GM19455 (cell line): ENCODE data around the gene NDUFC2.
"Not testable (repeated sequence)": the region's sequence is repeated elsewhere in the genome, so short reads cannot be mapped to it uniquely, and the experiment has no call there.

ENCODE experiments used
- ATAC-seq: cut with Tn5 transposase; IDR thresholded peaks from one replicate; pipeline ENCODE4 v1.9.1; 2021; ENCODE audit not compliant: unreplicated experiment

The NDUFC2 gene

GRCh38 chr11:78032090-78032489 lies 47.6 kb downstream of the NDUFC2 start:
- ATAC-seq, result no peak

GRCh38 chr11:78031629-78032028 lies 48.0 kb downstream of the NDUFC2 start:
- no peak for ATAC-seq

GRCh38 chr11:78030429-78031325 lies 49.0 kb downstream of the NDUFC2 start:
- ATAC-seq, result no peak

GRCh38 chr11:78028423-78028822 lies 51.2 kb downstream of the NDUFC2 start:
- not testable (repeated sequence) for ATAC-seq

- ATAC-seq, result no peak
Measured at GRCh38 chr11:78027759-78028158, 51.9 kb downstream of the NDUFC2 start.

GRCh38 chr11:78025378-78025777 lies 54.3 kb downstream of the NDUFC2 start:
- ATAC-seq, result no peak

GRCh38 chr11:78023426-78023825 lies 56.2 kb downstream of the NDUFC2 start:
- no peak for ATAC-seq

GRCh38 chr11:78022397-78023396 lies 57.0 kb downstream of the NDUFC2 start, which contains the start of gene KCTD14:
Gene KCTD14 (minus strand): TSS chr11:78023276. CDS start chr11:78023249, 27 bp downstream.
- ATAC-seq, result no peak

- no peak for ATAC-seq
Measured at GRCh38 chr11:78021611-78022010, 58.1 kb downstream of the NDUFC2 start.

- no peak for ATAC-seq
Measured at GRCh38 chr11:78020246-78020645, 59.4 kb downstream of the NDUFC2 start.

GRCh38 chr11:78019808-78020207 lies 59.9 kb downstream of the NDUFC2 start:
- no peak for ATAC-seq
